GM18498 (cell line): Measurements from ENCODE around the gene DOCK3.
"Not testable (repeated sequence)": the region's sequence is repeated elsewhere in the genome, so short reads cannot be mapped to it uniquely, and the experiment has no call there.

Experiments used
- ATAC-seq: cut with Tn5 transposase; IDR thresholded peaks from one replicate; pipeline ENCODE4 v1.9.1; 2021; ENCODE audit warnings: mild to moderate bottlenecking, moderate library complexity; ENCODE audit not compliant: unreplicated experiment

Gene DOCK3

DNA sequence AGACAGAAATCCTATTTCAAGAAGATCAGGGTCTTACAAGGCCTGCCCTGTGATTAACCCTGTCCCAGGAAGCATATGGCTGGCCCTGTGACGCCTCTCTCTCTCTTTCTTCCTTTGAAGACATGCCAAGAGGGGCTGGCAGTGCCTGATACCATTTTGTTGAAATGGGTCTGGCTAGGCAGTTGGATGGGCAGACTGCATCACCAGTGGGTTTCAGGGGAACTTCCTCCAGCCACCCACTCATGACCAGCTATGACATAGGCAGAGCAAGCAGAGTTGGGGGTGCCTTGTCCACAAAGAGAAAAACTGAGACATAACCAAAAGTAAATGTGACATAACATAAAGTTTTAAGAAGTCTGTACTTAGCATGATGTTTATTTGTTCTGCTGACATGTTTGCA is 679.0 kb downstream of the DOCK3 start:
- ATAC-seq = no peak

DNA sequence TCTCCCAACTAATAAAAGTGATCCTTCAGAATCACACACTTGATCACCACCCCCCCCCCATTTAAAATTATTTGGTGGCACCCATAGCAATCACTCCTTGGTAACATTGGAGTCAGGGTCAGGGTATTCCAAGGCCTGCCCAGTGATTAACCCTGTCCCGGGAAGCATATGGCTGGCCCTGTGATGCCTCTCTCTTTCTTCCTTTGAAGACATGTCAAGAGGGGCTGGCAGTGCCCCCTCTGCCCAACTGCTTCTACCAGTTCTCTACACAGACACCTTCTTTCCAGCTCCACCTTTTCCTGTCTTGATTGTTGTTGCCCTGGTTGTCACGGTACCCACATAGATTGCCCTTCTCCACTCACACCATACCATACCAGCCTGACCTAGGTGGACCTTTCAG is 679.4 kb downstream of the DOCK3 start:
- no peak for ATAC-seq

DNA sequence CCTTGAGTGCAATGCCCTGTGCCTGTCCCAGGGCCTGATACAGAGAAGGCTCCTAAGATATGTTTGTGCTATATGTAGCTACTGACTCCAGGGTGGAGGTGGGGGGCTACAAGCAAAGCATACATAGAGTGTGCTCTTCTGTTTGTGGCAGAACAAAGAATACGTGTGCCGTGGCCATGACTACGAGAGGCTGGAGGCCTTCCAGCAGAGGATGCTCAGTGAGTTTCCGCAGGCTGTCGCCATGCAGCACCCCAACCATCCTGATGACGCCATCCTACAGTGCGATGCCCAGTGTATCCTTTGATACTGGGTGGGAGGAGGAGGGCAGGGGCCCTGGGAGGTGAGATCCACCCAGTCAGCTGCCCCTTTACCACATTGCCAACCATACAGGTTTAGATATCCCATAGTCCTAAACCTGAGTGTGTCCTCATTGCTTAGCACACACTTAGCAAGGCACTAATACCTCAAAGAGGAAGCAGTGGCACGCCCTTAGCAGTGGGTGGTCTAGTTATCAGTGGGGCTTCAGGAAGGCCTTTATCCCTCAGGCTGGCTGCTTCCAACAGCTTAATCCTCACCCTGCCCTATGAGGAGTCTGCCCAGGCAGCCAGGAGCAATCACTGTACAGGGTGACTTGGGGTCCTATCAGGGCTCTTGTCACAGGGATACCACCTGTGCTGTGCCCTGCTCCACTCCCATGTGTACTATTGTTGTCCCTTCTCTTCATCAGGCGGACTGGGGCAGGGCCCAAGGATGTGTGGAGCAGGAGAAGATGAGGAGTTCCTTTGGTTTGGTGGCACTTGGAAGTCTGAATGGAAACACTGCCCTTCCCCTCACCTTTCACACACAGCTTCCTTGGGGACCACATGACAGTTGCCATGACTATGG is 680.2 kb downstream of the DOCK3 start:
- no peak for ATAC-seq

DNA sequence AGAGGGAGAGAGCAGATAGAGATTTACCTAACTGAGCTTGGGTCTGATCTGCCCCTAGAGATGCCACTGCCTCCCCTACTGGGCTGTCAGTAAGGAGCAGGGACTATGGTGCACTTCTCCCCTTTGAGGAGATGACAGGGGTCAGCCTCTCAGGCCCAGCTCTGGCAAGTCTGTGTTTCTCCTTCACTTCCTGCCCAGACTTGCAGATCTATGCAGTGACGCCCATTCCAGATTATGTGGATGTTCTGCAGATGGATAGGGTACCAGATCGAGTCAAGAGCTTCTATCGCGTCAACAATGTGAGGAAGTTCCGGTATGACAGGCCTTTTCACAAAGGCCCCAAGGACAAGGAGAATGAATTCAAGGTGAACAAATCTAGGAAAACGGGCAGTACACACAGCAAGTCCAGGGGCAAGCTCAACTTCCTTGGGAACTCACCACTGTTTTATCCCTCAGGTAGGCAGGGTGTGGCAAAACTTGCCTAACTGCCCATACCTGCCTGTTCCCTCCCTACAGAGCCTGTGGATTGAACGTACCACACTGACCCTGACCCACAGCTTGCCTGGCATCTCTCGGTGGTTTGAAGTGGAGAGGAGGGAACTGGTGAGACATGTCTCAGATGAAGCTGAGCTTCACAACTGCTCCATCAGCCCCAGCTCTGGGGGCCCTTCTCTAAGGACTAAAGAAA is 681.3 kb downstream of the DOCK3 start:
- no peak for ATAC-seq

DNA sequence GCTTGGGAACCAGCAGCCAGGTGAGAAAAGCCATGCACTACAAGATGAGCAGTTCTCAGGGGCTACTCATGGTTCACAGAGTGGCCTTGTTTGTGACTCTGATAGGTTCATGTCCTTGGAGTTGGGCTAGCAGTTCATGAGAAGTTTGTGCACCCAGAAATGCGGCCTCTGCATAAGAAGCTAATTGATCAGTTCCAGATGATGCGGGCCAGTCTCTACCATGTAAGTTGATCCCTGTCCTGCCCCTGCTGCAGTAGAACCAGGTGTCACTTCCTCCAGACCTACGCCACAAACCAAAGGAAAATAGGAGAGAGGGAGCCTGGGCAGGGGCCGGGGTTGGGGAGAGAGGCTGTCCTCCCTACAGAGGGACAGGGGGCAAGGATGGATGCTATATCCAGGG is 683.1 kb downstream of the DOCK3 start:
- ATAC-seq = no peak

DNA sequence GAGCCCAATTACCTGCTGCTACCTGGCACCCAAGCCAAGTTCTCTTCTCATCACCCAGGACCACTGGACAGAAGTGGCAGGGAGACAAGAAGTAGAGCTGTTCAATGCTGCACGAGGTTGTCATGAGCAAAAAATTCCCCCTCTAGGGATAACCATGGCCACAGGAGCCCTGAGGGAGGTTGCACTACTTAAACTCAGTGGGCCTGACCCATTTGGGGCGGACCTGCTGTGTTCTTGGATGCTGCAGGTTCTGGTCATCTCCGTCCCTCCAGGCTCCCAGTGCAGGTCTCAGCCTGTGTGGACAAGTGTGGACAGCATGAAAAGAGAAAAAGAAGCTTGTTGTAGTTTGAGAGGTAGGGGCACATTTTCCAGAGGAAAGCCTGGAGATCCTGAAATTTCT is 684.3 kb downstream of the DOCK3 start:
- ATAC-seq = no peak

DNA sequence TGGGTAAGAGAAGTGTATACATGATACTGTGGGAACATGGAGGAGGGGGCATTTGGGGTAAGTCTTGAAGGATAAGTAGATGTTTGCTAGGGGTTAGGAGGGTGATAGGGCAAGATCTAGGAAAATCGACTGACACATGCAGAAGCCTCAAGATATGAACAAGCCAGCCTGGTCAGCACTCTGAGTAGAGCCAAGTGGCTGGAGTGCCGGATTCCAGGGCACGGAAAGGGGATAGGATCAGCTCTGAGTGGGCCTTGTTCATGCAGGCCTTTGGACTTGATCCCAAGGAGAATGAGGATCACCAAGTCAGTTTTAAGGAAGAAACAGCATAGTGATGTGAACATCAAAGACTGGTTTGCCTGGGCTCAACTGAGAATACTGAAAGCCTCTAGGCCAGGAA is 686.1 kb downstream of the DOCK3 start:
- ATAC-seq = no peak

DNA sequence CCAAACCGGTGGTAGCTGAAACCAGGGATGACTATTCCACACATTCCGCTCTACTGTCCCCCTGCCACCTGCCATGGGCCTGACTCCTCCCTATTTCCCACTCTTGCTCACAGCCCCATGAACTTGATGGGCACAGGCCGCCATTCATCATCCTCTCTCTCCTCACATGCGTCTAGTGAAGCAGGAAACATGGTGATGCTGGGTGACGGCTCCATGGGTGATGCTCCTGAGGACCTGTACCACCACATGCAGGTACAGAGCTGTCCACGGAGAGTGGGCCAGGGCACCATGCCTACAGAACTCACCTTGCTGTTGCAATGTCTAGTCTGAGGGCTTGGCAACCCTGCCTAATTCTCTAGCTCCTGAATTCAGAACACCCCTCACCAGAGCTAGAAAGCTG is 687.0 kb downstream of the DOCK3 start:
- no peak for ATAC-seq

DNA sequence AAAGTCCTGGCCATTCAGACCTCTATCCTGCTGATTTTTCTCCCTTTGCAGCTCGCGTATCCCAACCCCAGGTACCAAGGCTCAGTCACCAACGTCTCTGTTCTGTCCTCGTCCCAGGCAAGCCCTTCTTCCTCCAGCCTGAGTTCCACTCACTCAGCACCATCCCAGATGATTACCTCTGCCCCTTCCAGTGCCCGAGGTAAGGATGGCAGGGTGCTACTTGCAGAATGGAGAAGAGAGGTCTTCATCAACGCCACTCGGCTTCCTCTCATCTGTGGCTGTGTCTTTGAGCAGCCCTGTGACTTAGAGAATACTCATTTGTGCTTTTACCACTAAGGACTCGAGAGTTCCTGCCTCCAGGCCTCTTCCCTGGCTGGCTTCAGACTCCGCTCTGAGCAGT is 687.7 kb downstream of the DOCK3 start:
- ATAC-seq = no peak

DNA sequence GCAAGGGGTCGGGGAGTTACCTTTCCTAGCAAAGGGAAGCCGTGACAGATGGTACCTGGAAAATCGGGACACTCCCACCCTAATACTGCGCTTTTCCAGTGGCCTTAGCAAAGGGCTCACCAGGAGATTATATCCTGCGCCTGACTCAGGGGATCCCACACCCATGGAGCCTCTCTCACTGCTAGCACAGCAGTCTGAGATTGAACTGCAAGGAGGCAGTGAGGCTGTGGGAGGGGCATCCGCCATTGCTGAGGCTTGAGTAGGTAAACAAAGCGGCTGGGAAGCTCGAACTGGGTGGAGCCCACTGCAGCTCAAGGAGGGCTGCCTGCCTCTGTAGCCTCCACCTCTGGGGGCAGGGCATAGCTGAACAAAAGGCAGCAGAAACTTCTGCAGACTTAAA is 693.5 kb downstream of the DOCK3 start:
- ATAC-seq = not testable (repeated sequence)

DNA sequence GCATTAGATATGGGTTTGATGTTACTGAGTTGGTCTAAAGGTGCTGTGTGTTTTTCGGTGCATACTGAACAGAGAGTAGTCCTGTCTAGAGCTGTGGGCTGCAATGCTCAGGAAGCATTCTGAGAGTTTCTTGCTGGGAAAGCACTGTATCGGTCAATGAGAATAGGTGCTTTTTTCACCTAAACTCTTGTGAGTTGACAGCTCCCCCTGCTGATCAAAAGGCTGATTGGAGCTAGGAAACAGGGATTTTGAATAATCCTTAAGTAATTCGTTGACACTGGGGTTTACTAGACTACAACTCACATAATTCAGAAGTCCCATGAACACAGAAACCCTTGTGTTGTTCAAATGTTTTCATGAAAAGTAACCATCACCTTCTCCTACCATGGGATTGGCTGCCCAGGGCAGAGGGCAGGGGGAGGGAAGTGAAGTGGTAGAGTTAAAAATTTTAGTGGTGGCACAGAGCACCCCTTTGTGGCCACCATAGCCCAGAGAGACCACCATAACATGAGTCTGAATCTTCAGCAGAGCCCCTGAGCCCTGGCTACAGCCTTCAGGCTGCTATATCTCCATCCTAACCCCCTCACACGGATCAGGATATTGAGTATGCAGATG is 697.3 kb downstream of the DOCK3 start:
- no peak for ATAC-seq

DNA sequence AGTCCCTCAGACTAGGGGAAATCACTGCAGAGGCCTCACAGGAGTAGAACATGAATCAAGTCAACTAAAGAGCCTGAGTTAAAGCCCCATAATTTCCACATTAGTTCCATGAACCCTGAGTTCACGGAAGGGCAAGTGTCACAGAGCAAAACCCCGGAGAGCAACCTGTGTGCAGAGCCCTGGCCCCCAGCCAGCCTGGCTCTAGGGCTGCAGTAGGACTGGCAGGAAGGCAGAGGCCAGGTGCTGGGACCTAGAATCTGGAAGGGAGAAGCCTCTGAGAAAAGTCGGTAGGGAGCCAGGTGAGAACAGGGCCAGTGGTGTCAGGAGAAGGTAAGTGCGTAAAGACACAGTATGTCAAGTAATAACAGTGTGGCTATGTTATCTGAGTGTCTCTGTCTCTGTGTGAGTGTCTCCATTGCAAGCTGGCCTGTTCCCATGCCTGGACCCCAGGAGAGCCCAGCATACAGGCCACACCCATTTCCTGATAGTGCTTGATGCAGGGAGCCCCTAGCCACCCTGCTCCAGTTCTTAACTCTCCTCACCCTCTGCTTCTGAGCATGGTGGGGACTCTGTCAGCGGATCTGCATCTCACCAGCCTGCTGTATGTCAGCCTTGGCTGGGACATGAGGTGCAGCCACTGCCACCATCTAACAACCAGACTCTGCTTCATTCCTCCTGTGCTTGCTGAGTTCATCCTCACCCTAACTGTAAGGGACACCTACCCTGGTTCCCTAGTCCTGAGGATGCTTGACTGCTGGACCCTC is 699.1 kb downstream of the DOCK3 start:
- ATAC-seq = no peak

DNA sequence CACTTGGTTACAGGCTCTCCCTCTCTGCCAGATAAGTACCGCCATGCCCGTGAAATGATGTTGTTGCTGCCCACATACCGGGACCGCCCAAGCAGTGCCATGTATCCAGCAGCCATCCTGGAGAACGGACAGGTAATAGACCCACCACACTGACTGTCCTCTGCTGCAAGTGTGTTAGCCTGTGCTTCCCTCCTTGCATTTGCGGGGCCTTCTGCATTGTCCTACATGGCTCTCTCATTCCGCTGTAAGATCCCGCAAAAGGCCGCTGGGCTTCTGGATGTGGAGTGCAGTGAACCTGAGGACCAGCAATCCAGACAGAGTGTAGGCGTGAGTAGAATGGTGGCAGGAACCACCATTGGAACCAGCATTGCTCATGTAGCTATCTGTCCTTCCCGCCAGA is 699.7 kb downstream of the DOCK3 start:
- ATAC-seq = no peak

DNA sequence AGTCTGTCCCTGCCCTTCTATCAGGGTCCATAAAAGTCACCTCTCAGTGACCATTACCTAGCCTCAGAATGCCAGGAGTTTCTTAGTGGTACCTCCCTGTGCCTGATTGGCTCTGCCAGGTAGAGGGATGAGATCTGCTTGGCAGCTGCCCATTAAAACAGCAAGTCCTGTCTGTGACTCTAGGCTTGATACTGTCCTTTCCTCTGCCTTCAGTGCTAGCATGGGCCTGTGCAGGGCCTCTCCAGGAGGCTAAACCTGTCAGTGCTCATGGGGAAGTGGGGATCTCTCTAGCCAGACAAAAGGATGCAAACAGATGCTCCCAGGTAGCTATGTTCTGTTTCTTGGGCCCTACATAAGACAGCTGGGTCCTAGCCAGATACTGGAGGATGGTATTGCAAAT is 700.4 kb downstream of the DOCK3 start:
- no peak for ATAC-seq

DNA sequence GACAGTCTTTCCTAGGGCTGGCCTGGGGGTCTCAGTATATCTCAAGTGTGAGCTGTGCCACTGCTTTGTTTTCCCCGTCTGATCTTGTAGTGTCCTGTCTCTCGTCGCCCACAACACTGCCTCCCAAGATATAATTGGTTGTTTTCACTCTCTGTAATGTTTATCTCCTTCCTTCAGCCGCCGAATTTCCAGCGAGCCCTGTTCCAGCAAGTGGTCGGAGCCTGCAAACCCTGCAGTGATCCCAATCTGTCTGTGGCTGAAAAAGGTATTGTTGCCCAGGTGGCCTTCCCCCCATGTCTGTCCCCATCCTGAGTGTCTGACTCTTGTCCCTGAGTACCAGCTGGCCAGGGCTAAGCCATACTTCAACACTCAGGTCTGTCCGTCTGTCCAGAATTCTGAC is 700.8 kb downstream of the DOCK3 start:
- no peak for ATAC-seq

DNA sequence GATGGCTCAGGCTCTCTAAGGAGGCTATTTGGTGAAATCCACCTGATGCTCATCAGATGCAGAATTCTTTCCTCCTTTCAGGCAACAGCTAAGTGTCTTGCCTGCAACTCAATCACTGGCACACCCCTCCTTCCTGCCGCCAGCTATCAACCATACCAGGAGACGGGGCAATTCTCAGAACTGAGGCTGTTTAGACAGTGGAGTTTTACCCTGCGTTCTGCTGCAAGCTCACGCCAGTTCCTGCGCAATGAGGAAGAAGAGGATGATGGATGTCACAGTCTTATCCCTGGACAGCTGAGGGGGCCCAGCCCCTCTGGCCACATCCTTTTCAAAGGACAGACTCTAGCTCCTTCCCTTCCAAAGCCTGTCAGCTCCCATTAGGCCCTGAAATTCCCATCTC is 703.3 kb downstream of the DOCK3 start:
- no peak for ATAC-seq

DNA sequence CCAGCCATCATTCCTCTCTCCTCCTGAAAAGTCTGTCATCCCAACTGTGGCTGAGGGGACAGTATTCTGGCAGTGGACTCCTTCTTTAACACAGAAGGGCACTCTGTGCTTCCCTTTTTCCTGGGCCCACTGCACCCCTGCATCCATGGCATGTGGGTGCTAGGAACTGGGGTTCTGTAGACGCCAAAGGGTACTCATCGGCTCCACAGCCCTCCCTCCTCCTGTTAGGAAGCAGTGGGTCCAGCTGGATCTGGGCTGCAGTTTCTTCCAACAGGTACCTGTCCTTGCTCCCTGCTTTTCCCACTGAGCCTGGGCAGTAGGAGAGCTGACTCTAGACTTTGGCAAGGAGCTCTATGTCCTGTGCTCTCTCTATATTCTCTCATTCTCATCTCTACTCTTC is 704.0 kb downstream of the DOCK3 start:
- ATAC-seq = no peak

DNA sequence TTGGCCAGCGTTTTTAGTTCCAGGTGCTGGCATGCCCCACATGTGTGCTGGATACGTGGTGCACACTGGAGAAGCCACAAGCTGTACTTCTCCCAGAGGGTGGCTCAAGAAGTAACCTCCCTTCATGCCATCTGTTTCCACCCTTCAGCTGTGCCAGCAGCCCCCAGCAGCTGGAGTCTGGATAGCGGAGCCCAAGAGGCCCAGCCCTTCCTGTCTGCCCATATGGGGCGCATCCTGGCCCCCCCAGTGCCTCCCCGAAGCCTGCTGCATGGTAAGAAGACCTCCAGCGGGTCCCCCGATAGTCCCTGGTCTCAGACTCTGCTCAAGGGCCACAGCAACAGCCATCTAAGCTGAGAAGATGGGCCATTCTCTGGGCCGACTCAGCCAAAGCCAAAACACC is 704.6 kb downstream of the DOCK3 start:
- no peak for ATAC-seq

DNA sequence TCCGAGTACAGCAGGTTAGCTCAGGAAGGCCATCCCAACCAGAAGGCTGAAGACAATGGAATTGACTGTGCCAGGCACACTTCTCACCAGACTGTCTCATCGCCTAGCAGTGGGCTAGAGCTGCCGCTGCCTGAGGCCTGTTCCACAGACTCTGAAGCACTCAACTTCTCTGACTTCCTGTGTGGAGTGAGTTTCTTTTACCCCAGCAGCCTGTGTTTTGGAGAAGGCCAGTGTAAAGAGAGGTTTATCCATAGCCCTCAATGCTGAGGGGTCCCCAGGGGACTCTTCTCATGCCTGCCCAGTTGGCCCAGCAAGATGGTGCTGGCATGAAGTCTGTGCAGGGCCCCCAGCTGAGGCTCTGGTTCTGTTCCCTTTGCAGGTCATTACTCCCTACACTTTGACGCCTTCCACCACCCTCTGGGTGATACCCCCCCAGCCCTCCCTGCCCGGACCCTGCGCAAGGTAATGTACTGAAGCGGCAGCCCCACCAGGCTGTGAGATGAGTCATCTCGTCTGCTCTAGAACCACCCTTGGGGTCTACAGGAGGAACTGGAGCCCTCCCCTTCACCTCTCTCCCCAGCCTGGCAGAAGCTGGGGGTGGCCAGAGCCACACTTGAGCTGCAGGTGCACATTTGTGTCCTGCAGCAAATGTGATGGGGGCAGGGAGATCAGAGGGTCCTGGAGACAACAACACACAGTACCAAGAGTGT is 705.2 kb downstream of the DOCK3 start:
- ATAC-seq = no peak

DNA sequence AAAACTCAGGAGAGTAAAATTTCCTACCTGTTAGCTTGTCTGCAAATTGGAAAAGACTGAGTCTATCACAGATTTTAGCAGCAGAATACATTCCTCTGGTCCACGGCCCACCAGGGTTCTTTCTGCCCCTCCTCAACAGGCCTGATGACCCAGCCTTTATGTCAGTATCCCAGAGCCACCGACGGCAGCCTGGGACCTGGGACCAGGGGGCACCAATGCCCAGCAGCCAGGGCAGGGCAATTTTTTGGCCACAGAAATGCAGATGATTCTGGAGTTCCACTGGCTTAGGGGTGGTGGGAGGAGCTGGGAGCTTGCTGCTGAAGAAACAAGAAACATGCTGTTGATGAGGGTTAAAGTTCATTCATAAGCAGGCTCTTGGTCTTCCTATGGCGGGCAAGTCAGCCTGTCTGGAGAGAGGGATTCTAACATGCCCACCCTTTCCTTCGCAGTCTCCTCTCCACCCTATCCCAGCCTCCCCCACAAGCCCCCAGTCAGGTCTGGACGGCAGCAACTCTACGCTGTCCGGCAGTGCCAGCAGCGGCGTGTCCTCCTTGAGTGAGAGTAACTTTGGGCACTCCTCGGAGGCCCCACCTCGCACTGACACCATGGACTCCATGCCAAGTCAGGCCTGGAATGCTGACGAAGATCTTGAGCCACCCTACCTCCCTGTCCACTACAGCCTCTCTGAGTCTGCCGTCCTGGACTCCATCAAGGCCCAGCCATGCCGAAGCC is 706.0 kb downstream of the DOCK3 start:
- ATAC-seq = no peak
